ELR (cell line): ENCODE data around the gene MN1.

ENCODE experiments used
- DNase-seq: peaks from one replicate; pipeline ENCODE4 v3.0.0-alpha.2; 2015; ENCODE audit warnings: low read depth

Gene MN1

GRCh38 chr22:27732841-27733240 lies 68.7 kb downstream of the MN1 start:
- no peak for DNase-seq

DNA sequence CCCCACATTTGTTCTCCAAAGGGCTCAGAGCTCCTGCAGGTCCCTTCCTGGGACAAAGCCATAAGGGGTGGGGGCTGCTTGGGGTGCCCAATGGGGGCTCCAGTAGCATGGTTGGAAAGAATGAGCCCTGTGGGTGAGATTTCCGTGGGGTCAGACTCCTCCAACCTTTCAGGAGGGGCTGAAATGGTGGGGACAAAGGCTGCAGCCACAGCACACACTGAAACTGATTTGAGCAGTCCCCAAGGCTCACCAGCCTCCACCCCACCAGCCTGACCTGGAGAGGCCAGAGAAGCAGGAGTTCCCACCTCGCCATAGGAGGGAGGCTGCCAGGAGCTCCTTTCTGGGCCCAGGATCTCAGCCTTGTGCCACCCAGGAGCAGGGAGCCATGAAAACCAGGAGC lies 69.2 kb downstream of the MN1 start:
- DNase-seq = no peak

- no peak for DNase-seq
These were observed 69.9 kb downstream of the MN1 start for GRCh38 chr22:27731621-27732020.

DNA sequence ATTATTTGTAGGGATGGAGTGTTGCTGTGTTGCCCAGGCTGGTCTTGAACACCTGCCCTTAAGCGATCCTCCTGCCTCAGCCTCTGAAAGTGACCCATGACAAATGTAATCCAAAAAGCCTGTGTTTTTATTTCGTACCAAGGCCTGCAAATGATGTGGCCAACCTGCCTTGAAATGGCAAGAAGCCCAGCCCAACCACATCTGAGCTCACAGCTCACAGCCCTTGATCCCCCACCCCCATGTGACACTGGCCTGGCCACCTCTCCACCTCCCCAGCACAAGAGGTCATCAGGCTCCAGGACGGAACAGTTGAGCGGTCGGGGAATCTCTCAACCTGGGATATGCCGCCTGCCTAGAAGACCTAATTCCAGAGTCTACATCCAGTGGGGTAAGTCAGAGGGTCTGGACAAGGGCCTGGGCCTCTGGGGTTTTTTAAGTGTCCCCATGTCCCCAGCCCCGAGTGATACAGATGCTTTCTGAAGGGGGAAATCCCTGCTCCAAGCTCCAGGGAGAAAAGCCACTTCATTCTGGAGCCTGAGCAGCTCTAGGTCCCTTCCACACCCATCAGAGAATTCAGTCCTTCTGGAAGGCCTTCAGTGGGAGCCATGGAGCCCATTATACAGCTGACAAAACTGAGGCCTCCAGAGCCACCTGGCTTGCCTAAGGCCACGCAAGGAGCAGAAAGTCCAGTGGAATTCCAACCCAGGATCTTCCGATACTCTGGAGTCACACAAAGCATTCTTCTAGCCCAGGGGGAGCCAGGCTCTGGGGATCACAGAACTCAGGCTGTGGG lies 70.7 kb downstream of the MN1 start:
- no peak for DNase-seq

GRCh38 chr22:27729246-27729645 lies 72.3 kb downstream of the MN1 start:
- no peak for DNase-seq

GRCh38 chr22:27727673-27728451 lies 73.7 kb downstream of the MN1 start:
- no peak for DNase-seq

DNA sequence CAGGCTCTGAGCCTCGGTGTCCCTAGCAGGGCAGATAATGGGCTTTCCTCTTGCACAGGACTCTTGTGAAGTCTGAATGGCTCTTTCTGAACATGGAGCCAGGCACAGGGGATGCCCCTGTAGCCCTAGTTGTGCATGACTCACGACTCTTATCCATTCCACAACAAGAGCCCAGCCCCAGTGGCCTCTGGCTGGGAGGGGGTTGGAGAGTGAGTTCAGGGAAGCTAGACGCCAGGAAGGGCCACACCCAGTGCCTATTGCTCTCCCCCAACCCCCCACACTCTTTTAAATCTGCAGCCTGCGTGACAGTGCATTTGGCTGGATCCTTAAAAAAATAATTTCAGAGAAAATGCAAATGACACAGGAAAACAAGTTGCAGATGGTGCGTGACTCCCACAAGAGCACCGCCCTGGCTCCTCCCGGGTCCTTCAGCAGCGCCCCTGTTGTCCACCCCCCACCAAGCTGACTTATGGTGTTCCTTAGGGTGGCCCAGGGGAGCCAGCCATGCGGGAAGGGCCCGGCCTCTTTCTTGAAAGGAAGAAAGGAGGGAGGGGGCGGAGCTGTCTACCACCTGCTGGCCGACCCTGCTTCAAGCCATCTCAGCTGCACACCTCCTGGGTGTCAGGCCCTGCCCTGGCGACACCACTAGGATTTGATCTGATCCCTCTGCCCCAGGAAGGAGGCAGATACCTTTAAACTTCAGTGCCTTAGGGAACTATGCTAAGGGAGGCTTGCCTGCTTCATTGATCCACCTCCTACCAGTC lies 74.7 kb downstream of the MN1 start:
- DNase-seq = peak; percentile 72

GRCh38 chr22:27726331-27726685 lies 75.2 kb downstream of the MN1 start:
- DNase-seq = no peak

- DNase-seq = no peak
These were observed 75.9 kb downstream of the MN1 start for GRCh38 chr22:27725661-27726060.

DNA sequence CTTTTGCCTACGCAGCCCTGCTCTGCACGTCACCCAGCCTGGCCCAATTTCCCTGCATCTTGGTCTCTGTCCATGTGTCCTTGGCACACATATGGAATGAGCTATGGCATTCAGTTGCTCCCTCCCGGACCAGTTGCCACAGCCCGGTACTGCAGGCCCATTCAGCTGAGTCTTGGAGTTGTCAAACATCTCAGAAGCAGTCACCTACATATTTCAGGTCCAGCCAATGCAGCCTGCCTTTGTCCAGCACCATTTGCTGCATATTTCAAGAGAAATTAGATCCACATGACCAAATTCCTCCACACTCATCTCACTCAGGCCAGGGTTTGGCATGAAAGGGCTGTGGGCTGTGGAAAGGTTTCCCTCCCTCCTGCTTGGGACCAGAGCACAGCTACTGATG lies 76.8 kb downstream of the MN1 start:
- no peak for DNase-seq

DNA sequence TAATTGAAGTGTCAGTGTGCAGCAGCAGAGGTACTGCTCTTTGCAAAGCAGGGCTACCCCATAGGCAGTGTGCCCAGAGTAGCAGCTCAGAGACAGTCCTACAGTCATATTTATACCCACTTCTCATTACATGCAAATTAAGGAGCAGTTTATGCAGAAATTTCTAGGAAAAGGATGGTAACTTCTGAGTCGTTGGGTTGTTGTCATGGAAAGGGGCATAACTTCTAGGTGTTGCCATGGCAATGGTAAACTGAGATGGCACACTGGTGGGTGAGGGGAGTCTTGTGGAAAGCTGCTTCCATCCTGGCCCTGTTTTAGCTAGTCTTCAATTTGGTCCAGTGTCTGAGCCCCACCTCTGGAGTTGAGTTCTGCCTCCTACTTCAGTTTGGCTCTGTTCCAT lies 77.4 kb downstream of the MN1 start:
- no peak for DNase-seq

GRCh38 chr22:27723708-27724107 lies 77.8 kb downstream of the MN1 start:
- DNase-seq = no peak

DNA sequence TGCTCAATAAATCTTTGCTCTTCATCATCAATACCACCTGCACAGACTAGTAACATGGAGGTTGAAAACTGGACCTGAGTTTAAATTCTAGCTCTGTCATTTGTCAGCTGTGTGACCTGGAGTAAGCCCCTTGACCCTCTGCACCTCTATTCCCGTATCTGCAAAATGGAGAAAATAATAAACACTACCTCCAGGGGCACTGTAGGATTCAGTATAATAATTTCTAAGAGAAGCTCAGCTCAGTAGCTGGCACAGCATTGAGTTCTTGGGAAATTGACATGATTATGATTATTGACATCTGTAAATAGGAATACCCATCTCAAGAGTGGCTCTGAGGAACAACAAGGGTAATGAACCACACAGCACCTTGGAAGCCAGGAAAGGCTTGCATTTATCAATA lies 78.4 kb downstream of the MN1 start:
- no peak for DNase-seq

- DNase-seq = no peak
These were observed 80.7 kb downstream of the MN1 start for GRCh38 chr22:27720860-27721259.

GRCh38 chr22:27719535-27720227 lies 81.9 kb downstream of the MN1 start:
- peak; percentile 4 for DNase-seq

- DNase-seq = no peak
These were observed 82.6 kb downstream of the MN1 start for GRCh38 chr22:27719036-27719347.

- DNase-seq = peak; percentile 96
These were observed 83.1 kb downstream of the MN1 start for GRCh38 chr22:27718186-27719035.

GRCh38 chr22:27717094-27717493 lies 84.5 kb downstream of the MN1 start:
- no peak for DNase-seq

GRCh38 chr22:27716074-27716473 lies 85.5 kb downstream of the MN1 start:
- no peak for DNase-seq

GRCh38 chr22:27715106-27715505 lies 86.5 kb downstream of the MN1 start:
- no peak for DNase-seq

DNA sequence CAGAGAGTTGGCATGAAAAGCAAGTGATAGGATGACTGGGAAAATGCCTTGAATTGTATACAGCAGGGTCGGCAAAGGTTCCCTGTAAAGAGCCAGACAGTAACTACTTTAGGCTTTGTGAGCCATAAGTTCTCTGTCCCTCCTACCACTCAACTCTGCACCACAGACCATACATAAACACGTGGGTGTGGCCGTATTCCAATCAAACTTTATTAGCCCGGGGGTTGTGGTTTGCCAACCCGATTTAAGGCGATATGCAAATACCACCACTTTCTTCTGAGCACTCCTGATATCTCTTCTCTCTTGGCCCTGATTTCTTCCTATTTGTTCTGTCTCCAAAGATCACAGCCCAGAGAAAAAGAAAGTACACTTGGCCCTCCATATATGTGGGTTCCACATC lies 87.5 kb downstream of the MN1 start:
- DNase-seq = no peak

DNA sequence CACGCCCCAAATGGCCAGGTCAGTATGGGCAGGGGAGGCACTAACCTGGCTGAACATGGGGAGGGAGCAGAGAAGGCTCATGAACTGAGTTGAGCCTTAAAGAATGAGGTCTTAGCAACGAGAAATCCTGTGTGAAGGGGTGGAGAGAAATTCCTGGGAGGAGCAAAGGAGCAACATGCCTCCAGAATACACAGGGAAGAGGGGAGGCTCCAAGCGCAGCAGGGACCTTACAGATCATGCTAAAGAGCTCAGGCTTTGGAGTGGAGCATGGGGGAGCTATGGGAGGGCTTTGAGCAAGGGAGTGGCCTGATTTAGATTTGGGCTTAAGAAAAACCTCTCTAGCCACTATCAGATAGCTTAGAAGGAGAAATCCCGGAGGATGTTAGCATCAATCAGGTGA lies 88.1 kb downstream of the MN1 start:
- no peak for DNase-seq
